ENCODE data around the gene TMEM41B. TPM values are rescaled to one million over a fixed set of nuclear protein-coding genes. Genes with fewer than 3 reads are reported as not detected.

The TMEM41B gene
- total and polyA plus RNA-seq, 2 donors (not counting 1 experiment from before 2014, with no cell fraction given): 43.7 to 59.1 TPM

- H3K79me2 ChIP-seq (ENCODE audit: control insufficient read depth, insufficient read depth, low read length): peaks cover 45% of the 10 kb centered on the region
- no peaks in the 10 kb centered on the region for H4K20me1 ChIP-seq (ENCODE audit: control insufficient read depth, extremely low read depth, insufficient read depth, low read length)
- H3K27me3 ChIP-seq (ENCODE audit: control insufficient read depth, insufficient read depth, low read length): no peaks in the 10 kb centered on the region
- H3K4me3 ChIP-seq (replicated peaks in 1 of 4; ENCODE audit: control extremely low read depth in 1 of 4, insufficient read depth in 1 of 4, low read depth in 3 of 4, low read length in 4 of 4): peak overlapping the region; percentile 81 to 99 (median 91)
- DNase-seq (ENCODE audit: low read depth in 2 of 2): peak; percentile 6 to 27
- H3K9me3 ChIP-seq (ENCODE audit: control insufficient read depth, insufficient read depth, low read depth, low read length): no peaks in the 10 kb centered on the region
- H2AFZ ChIP-seq (ENCODE audit: low read length): no peak overlapping the region
- H3K36me3 ChIP-seq (ENCODE audit: control insufficient read depth, insufficient read depth, low read length): no peaks in the 10 kb centered on the region
- peak overlapping the region; percentile 84 for H3K9ac ChIP-seq (ENCODE audit: insufficient read depth, low read length)
- peak overlapping the region; percentile 90 for H3K4me2 ChIP-seq (ENCODE audit: extremely low read depth, insufficient read depth, low read length)
- H3K4me1 ChIP-seq (ENCODE audit: control insufficient read depth, extremely low read depth, insufficient read depth, low read length): peaks cover 6% of the 10 kb centered on the region
- TF ChIP-seq CTCF (conservative IDR thresholded peaks at IDR 0.05 in 1 of 2, IDR thresholded peaks at IDR 0.05 in 1 of 2; ENCODE audit: low read depth in 1 of 2, low read length in 2 of 2) (no peak), EZH2 (IDR thresholded peaks at IDR 0.05; ENCODE audit: low read length, missing control alignments) (no peak)
- H3K27ac ChIP-seq (ENCODE audit: insufficient read depth, low read length): peak overlapping the region; percentile 66
These were observed 624 bp downstream of the TMEM41B start for GRCh38 chr11:9313648-9314290.

GRCh38 chr11:9310485-9311090 lies 3.8 kb downstream of the TMEM41B start:
- no peaks in the 10 kb centered on the region for H3K9me3 ChIP-seq (ENCODE audit: control insufficient read depth, insufficient read depth, low read depth, low read length)
- peaks cover 6% of the 10 kb centered on the region for H3K4me1 ChIP-seq (ENCODE audit: control insufficient read depth, extremely low read depth, insufficient read depth, low read length)
- H3K4me3 ChIP-seq (replicated peaks in 1 of 4; ENCODE audit: control extremely low read depth in 1 of 4, insufficient read depth in 1 of 4, low read depth in 3 of 4, low read length in 4 of 4): no peak overlapping the region
- H3K4me2 ChIP-seq (ENCODE audit: extremely low read depth, insufficient read depth, low read length): no peak overlapping the region
- no peaks in the 10 kb centered on the region for H4K20me1 ChIP-seq (ENCODE audit: control insufficient read depth, extremely low read depth, insufficient read depth, low read length)
- no peak overlapping the region for H3K27ac ChIP-seq (ENCODE audit: insufficient read depth, low read length)
- H3K27me3 ChIP-seq (ENCODE audit: control insufficient read depth, insufficient read depth, low read length): no peaks in the 10 kb centered on the region
- H3K9ac ChIP-seq (ENCODE audit: insufficient read depth, low read length): no peak overlapping the region
- no peaks in the 10 kb centered on the region for H3K36me3 ChIP-seq (ENCODE audit: control insufficient read depth, insufficient read depth, low read length)
- no peak for DNase-seq (ENCODE audit: low read depth in 2 of 2)
- peaks cover 63% of the 10 kb centered on the region for H3K79me2 ChIP-seq (ENCODE audit: control insufficient read depth, insufficient read depth, low read length)
- TF ChIP-seq EZH2 (IDR thresholded peaks at IDR 0.05; ENCODE audit: low read length, missing control alignments): no peak
- TF ChIP-seq CTCF (conservative IDR thresholded peaks at IDR 0.05 in 1 of 2, IDR thresholded peaks at IDR 0.05 in 1 of 2; ENCODE audit: low read depth in 1 of 2, low read length in 2 of 2): no peak
- H2AFZ ChIP-seq (ENCODE audit: low read length): no peak overlapping the region

- TF ChIP-seq CTCF (conservative IDR thresholded peaks at IDR 0.05 in 1 of 2, IDR thresholded peaks at IDR 0.05 in 1 of 2; ENCODE audit: low read depth in 1 of 2, low read length in 2 of 2): no peak
- TF ChIP-seq EZH2 (IDR thresholded peaks at IDR 0.05; ENCODE audit: low read length, missing control alignments): no peak
- Histone ChIP-seq H3K4me1 (ENCODE audit: control insufficient read depth, extremely low read depth, insufficient read depth, low read length) (no peaks in the 10 kb centered on the region), H4K20me1 (ENCODE audit: control insufficient read depth, extremely low read depth, insufficient read depth, low read length) (no peaks in the 10 kb centered on the region), H3K79me2 (ENCODE audit: control insufficient read depth, insufficient read depth, low read length) (peaks cover 42% of the 10 kb centered on the region), H3K36me3 (ENCODE audit: control insufficient read depth, insufficient read depth, low read length) (no peaks in the 10 kb centered on the region), H3K9me3 (ENCODE audit: control insufficient read depth, insufficient read depth, low read depth, low read length) (no peaks in the 10 kb centered on the region), H3K9ac (ENCODE audit: insufficient read depth, low read length) (no peak overlapping the region), H3K4me2 (ENCODE audit: extremely low read depth, insufficient read depth, low read length) (no peak overlapping the region), H3K27me3 (ENCODE audit: control insufficient read depth, insufficient read depth, low read length) (no peaks in the 10 kb centered on the region), H3K27ac (ENCODE audit: insufficient read depth, low read length) (no peak overlapping the region), H3K4me3 (replicated peaks in 1 of 4; ENCODE audit: control extremely low read depth in 1 of 4, insufficient read depth in 1 of 4, low read depth in 3 of 4, low read length in 4 of 4) (no peak overlapping the region), H2AFZ (ENCODE audit: low read length) (no peak overlapping the region)
- no peak for DNase-seq (ENCODE audit: low read depth in 2 of 2)
These were observed 10.2 kb downstream of the TMEM41B start for GRCh38 chr11:9304178-9304577.
